HG03469 (cell line): ENCODE results near the gene CHSY1.
"Not testable (repeated sequence)": the region's sequence is repeated elsewhere in the genome, so short reads cannot be mapped to it uniquely, and the experiment has no call there.

Experiments
- ATAC-seq: cut with Tn5 transposase; IDR thresholded peaks from one replicate; pipeline ENCODE4 v1.9.1; 2021; ENCODE audit warnings: mild to moderate bottlenecking, moderate library complexity, moderate number of reproducible peaks; ENCODE audit not compliant: unreplicated experiment

The CHSY1 gene

GRCh38 chr15:101138913-101139880 is 112.7 kb downstream of the CHSY1 start:
- peak; percentile 35 for ATAC-seq

GRCh38 chr15:101138086-101138660 is 113.7 kb downstream of the CHSY1 start:
- ATAC-seq: no peak

- ATAC-seq: no peak
These were observed 114.4 kb downstream of the CHSY1 start for GRCh38 chr15:101137312-101137940.

- ATAC-seq: no peak
These were observed 115.2 kb downstream of the CHSY1 start for GRCh38 chr15:101136381-101137268.

- ATAC-seq: peak; percentile 42
These were observed 116.2 kb downstream of the CHSY1 start for GRCh38 chr15:101135532-101136166.

GRCh38 chr15:101134780-101135179 is 117.1 kb downstream of the CHSY1 start:
- no peak for ATAC-seq

- no peak for ATAC-seq
These were observed 118.0 kb downstream of the CHSY1 start for GRCh38 chr15:101133751-101134261.

- no peak for ATAC-seq
These were observed 118.7 kb downstream of the CHSY1 start for GRCh38 chr15:101133181-101133460.

GRCh38 chr15:101132390-101133180 is 119.3 kb downstream of the CHSY1 start:
- no peak for ATAC-seq

GRCh38 chr15:101131489-101132389 is 120.1 kb downstream of the CHSY1 start:
- ATAC-seq: no peak

- ATAC-seq: no peak
These were observed 121.9 kb downstream of the CHSY1 start for GRCh38 chr15:101129851-101130380.

- ATAC-seq: no peak
These were observed 123.4 kb downstream of the CHSY1 start for GRCh38 chr15:101128221-101129015.

- ATAC-seq: peak; percentile 62
These were observed 124.3 kb downstream of the CHSY1 start for GRCh38 chr15:101127506-101128076.

- ATAC-seq: peak; percentile 21
These were observed 125.0 kb downstream of the CHSY1 start for GRCh38 chr15:101126618-101127505.

GRCh38 chr15:101125881-101126428 is 125.9 kb downstream of the CHSY1 start:
- not testable (repeated sequence) for ATAC-seq
